Thyroid gland (tissue), 4 donors: ENCODE data around the gene ASIP. TPM values are rescaled to one million over a fixed set of nuclear protein-coding genes. Genes with fewer than 3 reads are reported as not detected.
"Not testable (repeated sequence)": the region's sequence is repeated elsewhere in the genome, so short reads cannot be mapped to it uniquely, and the experiment has no call there.

Source experiments
- DNase-seq, 2 donors: peaks; one replicate each; pipeline ENCODE4 v3.0.0-alpha.2; 2019
- H3K27ac ChIP-seq, 3 donors: fragments of 200-600 bp; sonication (generic); 1 replicate in 2 of 3; 2 replicates in 1 of 3; pipeline ENCODE4 v1.5.1; 2016 to 2019; ENCODE audit warnings: mild to moderate bottlenecking in 1 of 3, moderate library complexity in 1 of 3
- H3K27me3 ChIP-seq: fragments of 200-600 bp; sonication (generic); one replicate; pipeline ENCODE4 v1.5.1; 2019
- H3K36me3 ChIP-seq, 2 donors: fragments of 200-600 bp; sonication (generic); one replicate each; pipeline ENCODE4 v1.5.1; 2016 to 2019
- H3K4me1 ChIP-seq, 2 donors: fragments of 200-600 bp; sonication (generic); one replicate each; pipeline ENCODE4 v1.5.1; 2017 to 2019
- H3K4me3 ChIP-seq, 3 donors: fragments of 200-600 bp; sonication (generic); replicated peaks in 1 of 3; 1 replicate in 2 of 3; 2 replicates in 1 of 3; pipeline ENCODE4 v1.5.1; 2016; ENCODE audit warnings: mild to moderate bottlenecking in 1 of 3
- H3K9me3 ChIP-seq: fragments of 200-600 bp; sonication (generic); one replicate; pipeline ENCODE4 v1.5.1; 2017
- CTCF ChIP-seq, 6 experiments: fragments of 200-600 bp in 3 of 6; fragments of 450-650 bp in 3 of 6; sonication (generic) in 3 of 6; IDR thresholded peaks; one replicate each; pipeline ENCODE4 v1.5.1; 2016 to 2019; ENCODE audit warnings: antibody characterized with exemption in 6 of 6, mild to moderate bottlenecking in 2 of 6, inconsistent platforms in 1 of 6, moderate library complexity in 1 of 6
- POLR2A ChIP-seq, 2 donors: fragments of 450-650 bp; IDR thresholded peaks; one replicate each; pipeline ENCODE4 v1.6.1; 2017; ENCODE audit warnings: antibody characterized with exemption in 2 of 2, mild to moderate bottlenecking in 2 of 2, moderate library complexity in 1 of 2
- WGBS, 2 donors: methylation state at CpG; one replicate each; pipeline ENCODE4 v1.1.5; 2017; 5-methylcytosine and 5-hydroxymethylcytosine counted together
- intact Hi-C: fragments of 100-400 bp; cut with DNase I; formaldehyde crosslinking; loops from one replicate; pipeline ENCODE4 v1.15.1; 2023
- total RNA-seq, 4 donors: library from RNA; depleted of rRNA; stranded (reverse); fragments of >200 nt; gene quantifications; one replicate each; pipeline ENCODE4 v1.2.3, GENCODE V29; 2016

The ASIP gene
- total RNA-seq, 4 donors from 2014 or later, result not detected

- Histone ChIP-seq H3K4me1 (no peaks in the 10 kb centered on the region), H3K27me3 (no peaks in the 10 kb centered on the region), H3K27ac (no peak overlapping the region), H3K36me3 (peaks cover 38 to 41% of the 10 kb centered on the region in 2 donors), H3K4me3 (no peak overlapping the region), H3K9me3 (no peaks in the 10 kb centered on the region)
- WGBS, 2 donors, result 93 to 94% methylated on average over 4 of the region's 4 CpGs
- TF ChIP-seq POLR2A (IDR thresholded peaks at IDR 0.05), result no peak
- TF ChIP-seq CTCF (IDR thresholded peaks at IDR 0.05), result no peak
- DNase-seq, result no peak
- intact Hi-C loops, result no loop called here
These were observed 40.8 kb downstream of the ASIP start for GRCh38 chr20:34282041-34282440.

GRCh38 chr20:34283844-34284243 lies 42.6 kb downstream of the ASIP start:
- Histone ChIP-seq H3K27me3 (no peaks in the 10 kb centered on the region), H3K36me3 (peaks cover 39 to 45% of the 10 kb centered on the region in 2 donors), H3K27ac (no peak overlapping the region), H3K4me1 (no peaks in the 10 kb centered on the region), H3K4me3 (no peak overlapping the region), H3K9me3 (no peaks in the 10 kb centered on the region)
- TF ChIP-seq POLR2A (IDR thresholded peaks at IDR 0.05) (no peak), CTCF (IDR thresholded peaks at IDR 0.05) (no peak)
- WGBS, 2 donors, result 88 to 95% methylated on average over 1 of the region's 1 CpG
- intact Hi-C loops, result no loop called here
- DNase-seq, result no peak

- Histone ChIP-seq H3K27me3 (no peaks in the 10 kb centered on the region), H3K4me3 (no peak overlapping the region), H3K36me3 (peaks cover 49 to 50% of the 10 kb centered on the region in 2 donors), H3K4me1 (no peaks in the 10 kb centered on the region), H3K27ac (no peak overlapping the region), H3K9me3 (no peaks in the 10 kb centered on the region)
- intact Hi-C loops, result no loop called here
- DNase-seq, result no peak
- TF ChIP-seq POLR2A (IDR thresholded peaks at IDR 0.05) (no peak), CTCF (IDR thresholded peaks at IDR 0.05) (no peak)
- WGBS, 2 donors, result 93 to 97% methylated on average over 13 to 16 of the region's 16 CpGs
These were observed 44.2 kb downstream of the ASIP start for GRCh38 chr20:34285450-34285849.

- H3K27me3 ChIP-seq, H3K27ac ChIP-seq, H3K4me3 ChIP-seq, intact Hi-C loops, H3K4me1 ChIP-seq, H3K9me3 ChIP-seq, DNase-seq: not testable (repeated sequence)
- WGBS, 2 donors, result 91 to 95% methylated on average over 5 of the region's 5 CpGs
- H3K36me3 ChIP-seq, result peaks cover 46 to 51% of the 10 kb centered on the region in 2 donors
These were observed 46.3 kb downstream of the ASIP start for GRCh38 chr20:34287500-34287899.

- intact Hi-C loops, result no loop called here
- peaks cover 26 to 39% of the 10 kb centered on the region in 2 donors for H3K36me3 ChIP-seq
- DNase-seq, result no peak
- H3K27me3 ChIP-seq, result no peaks in the 10 kb centered on the region
- no peak for TF ChIP-seq POLR2A (IDR thresholded peaks at IDR 0.05)
- no peak for TF ChIP-seq CTCF (IDR thresholded peaks at IDR 0.05)
- WGBS, 2 donors, result 95 to 100% methylated on average over 5 to 11 of the region's 11 CpGs
- no peaks in the 10 kb centered on the region for H3K4me1 ChIP-seq
- H3K9me3 ChIP-seq, result no peaks in the 10 kb centered on the region
- H3K4me3 ChIP-seq, result no peak overlapping the region
- H3K27ac ChIP-seq, result no peak overlapping the region
These were observed 49.2 kb downstream of the ASIP start for GRCh38 chr20:34290471-34290870.

- peaks cover 25 to 38% of the 10 kb centered on the region in 2 donors for H3K36me3 ChIP-seq
- no peak overlapping the region for H3K4me3 ChIP-seq
- 92 to 100% methylated on average over 2 to 3 of the region's 3 CpGs for WGBS, 2 donors
- H3K4me1 ChIP-seq, result no peaks in the 10 kb centered on the region
- no peak overlapping the region for H3K27ac ChIP-seq
- intact Hi-C loops, result no loop called here
- no peaks in the 10 kb centered on the region for H3K9me3 ChIP-seq
- H3K27me3 ChIP-seq, result no peaks in the 10 kb centered on the region
- no peak for DNase-seq
- TF ChIP-seq CTCF (IDR thresholded peaks at IDR 0.05) (no peak), POLR2A (IDR thresholded peaks at IDR 0.05) (no peak)
These were observed 51.3 kb downstream of the ASIP start for GRCh38 chr20:34292496-34292895.
